ENCODE data around the gene RALGPS1.

GRCh38 chr9:127140842-127141675 lies 226.5 kb downstream of the RALGPS1 start:
- TF ChIP-seq CTCF (IDR thresholded peaks at IDR 0.05) (no peak), POLR2A (IDR thresholded peaks at IDR 0.05) (no peak), EP300 (IDR thresholded peaks at IDR 0.05) (no peak)

Measured in tibial nerve (tissue), 4 donors.